GM21737 (cell line): ENCODE measurements around the gene DOK1.

Source experiments
- ATAC-seq: cut with Tn5 transposase; IDR thresholded peaks from one replicate; pipeline ENCODE4 v1.9.1; 2021; ENCODE audit warnings: mild to moderate bottlenecking, moderate library complexity; ENCODE audit not compliant: unreplicated experiment

Gene DOK1

DNA sequence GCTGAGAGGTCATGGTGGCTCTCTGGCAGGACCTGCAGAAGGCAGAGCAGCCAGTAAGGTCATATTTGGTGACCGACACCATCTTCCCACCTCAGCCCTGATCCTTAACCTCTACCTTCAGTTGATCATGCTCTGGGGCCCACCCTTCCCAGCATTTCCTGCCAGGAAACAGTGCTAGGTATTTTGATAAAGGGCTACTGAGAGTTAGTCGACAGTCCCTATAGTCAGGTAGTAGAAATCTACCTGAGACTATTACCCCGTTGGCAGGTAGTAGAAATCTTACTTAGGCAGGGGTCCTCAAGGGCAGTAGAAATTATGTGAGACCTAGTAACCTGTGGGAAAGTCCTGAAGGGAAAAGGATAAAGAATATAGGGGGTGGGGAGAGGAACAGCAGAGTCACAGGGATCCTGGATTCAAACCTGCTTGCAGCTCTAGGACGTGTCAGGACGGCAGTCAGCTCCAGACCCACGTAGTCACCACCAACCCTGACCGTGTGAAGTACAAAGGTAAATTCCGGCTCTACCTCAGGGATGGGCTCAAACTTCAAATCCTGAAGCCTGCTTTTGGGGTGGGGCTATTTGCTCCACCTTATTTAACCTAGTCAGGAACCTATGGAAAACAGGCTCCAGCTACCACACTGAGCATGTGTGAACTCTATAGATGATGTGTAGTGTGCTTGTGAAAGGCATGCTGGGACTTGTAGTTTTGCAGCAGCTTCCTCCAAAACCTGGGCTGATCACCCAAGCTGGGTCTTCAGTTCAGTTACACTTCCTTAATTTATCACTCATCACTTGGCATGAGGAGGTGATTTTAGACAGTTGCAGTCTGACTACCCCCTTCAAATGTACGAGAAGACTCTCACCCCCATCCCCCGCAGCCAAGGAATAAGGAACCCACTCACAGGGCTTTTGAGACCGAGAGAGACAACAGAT, 28.5 kb upstream of the DOK1 start, which contains the start of gene DQX1:
DQX1 (minus strand) TSS at position 515 of the 932 bp plus-strand sequence; CDS start at position 13, 502 bp downstream.
- ATAC-seq: no peak

DNA sequence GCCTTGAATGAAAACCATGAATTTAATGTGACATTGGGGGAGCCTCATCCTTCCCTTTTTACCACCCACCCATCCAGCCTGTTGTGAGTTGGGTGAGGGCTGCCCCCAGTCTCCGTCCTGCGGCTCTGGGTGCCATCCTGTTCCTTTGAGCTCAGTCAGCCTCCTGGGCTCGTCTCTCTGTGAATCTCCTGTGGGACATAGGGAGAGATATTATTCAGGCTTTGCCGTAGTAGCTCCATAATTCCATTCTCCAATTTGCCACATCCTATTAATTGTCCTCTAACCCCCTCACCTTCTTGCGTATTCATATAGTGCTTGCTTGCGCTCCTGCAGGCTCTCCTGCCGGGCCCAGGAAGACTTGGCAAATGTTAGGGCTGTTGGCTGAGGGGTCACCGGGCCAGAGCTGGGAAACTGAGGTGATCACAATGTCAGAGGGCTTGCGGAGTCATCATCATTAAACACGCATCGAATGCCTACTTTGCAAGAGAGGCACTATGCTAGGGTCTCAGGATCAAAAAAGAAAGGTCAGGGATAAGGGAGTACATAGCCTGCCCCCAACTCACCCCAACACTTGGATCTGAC, 27.8 kb upstream of the DOK1 start:
- ATAC-seq: no peak

DNA sequence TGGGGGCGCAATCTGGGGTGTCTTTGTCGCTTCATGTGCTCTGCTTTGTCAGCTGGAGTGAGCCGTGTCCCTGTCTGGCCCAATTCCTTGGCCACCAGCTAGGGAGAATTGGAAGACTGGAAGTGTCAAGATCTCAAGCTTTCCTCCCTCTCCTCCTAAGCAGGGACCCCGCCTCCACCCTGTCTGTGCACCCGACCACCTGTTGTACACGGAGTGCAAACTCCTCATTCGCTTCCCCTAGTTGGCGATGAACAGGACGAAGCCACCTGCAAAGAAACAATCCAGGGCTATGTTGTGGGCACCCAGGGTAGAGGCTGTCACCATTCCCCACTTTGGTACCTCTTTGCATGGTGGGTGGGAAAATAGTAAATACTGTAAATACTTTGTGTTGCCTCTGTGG, 26.8 kb upstream of the DOK1 start:
- no peak for ATAC-seq

DNA sequence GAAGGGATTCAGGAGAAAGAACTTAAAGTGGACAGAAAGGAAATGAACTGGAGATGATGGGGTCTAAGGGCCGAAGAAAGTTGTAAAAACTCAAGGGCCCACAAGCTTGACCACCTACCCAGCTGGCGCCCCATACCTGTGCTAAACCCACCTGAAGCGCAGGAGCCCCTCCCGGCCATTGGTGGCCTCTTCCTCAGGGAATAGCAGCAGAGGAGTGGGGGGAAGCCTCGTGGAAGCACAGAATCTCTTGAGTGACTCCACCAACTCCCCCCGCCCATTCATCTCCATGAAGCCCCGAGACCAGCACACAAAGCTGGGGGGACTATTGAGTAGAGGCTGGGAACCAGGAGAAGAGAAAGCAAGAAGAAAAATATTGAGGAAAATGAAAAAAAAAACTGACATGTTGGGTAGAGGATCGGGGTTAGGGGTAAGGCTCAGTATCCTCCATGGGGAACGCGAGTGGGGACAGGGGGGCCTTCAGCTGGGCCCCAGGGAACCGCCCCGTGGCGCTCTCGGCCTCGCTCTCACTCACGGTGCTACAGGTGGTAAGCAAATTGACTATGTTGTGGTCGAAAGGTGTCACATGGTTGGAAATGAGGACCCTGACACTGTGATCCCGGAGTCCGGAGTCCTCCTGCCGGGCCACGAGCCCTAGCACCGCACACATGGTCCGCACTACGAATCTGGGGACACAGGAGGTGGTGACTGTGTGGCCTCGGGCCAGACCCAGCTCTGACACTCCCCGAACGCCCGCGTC, 25.7 kb upstream of the DOK1 start:
- ATAC-seq: peak; percentile 5

DNA sequence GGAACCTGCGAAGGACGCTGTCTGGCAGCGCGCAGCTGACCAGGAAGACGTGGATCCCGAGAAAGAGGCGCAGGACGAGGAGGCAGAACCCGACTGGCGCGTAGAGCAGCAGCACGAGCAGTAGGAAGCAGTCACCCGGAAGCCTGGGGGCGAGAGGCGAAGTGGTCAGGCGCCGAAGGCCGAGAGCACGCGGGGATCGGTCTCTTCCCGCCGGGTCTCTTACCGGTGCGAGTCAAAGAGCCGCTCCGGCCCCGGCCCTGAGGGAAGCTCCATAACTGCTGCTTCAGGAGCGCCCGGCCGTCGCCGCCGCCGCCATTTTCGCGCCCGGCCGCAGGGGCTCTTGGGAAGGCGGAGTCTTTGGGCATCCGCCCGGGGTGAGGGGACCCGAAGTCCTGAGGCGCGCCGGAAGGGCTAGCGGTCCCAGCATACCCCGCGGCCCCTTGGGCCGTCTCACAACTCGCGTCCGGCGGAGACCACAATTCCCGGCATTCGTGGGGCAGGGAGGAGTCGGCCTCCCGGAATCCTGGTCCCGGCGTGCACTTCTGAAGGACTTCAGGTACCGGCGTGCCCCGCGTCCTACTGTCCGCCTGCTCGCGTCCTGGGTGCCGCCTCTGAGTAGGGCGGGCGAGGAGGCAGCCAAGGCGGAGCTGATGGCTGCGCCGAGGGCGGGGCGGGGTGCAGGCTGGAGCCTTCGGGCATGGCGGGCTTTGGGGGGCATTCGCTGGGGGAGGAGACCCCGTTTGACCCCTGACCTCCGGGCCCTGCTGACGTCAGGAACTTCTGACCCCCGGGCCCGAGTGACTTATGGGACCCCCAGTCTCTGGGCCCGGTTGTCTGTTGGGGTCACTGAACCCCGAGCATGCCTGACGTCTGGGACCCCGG, 24.9 kb upstream of the DOK1 start, which contains the start of the genes AUP1 and HTRA2:
AUP1 (minus strand) TSS at position 350 of the 882 bp plus-strand sequence; CDS start at position 273, 77 bp downstream.
HTRA2 (plus strand) TSS at position 577 of the 882 bp plus-strand sequence; CDS start at position 651, 74 bp downstream.
- ATAC-seq: peak; percentile 76

DNA sequence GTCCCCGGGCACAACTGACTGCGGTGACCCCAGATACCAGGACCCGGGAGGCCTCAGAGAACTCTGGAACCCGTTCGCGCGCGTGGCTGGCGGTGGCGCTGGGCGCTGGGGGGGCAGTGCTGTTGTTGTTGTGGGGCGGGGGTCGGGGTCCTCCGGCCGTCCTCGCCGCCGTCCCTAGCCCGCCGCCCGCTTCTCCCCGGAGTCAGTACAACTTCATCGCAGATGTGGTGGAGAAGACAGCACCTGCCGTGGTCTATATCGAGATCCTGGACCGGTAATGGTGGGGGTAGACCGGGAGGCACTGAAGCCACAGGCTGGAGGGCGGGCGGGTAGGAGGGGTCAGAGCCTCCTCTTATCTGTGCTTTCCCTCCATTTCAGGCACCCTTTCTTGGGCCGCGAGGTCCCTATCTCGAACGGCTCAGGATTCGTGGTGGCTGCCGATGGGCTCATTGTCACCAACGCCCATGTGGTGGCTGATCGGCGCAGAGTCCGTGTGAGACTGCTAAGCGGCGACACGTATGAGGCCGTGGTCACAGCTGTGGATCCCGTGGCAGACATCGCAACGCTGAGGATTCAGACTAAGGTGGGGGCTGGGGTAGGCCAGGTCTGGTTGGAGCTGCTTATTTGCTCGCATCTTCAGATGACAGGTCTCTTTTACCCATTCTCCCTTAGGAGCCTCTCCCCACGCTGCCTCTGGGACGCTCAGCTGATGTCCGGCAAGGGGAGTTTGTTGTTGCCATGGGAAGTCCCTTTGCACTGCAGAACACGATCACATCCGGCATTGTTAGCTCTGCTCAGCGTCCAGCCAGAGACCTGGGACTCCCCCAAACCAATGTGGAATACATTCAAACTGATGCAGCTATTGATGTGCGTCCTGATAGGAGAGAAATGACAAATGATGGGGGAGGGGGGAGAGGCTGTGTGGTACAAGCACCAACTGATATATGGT, 24.0 kb upstream of the DOK1 start:
- peak; percentile 33 for ATAC-seq

DNA sequence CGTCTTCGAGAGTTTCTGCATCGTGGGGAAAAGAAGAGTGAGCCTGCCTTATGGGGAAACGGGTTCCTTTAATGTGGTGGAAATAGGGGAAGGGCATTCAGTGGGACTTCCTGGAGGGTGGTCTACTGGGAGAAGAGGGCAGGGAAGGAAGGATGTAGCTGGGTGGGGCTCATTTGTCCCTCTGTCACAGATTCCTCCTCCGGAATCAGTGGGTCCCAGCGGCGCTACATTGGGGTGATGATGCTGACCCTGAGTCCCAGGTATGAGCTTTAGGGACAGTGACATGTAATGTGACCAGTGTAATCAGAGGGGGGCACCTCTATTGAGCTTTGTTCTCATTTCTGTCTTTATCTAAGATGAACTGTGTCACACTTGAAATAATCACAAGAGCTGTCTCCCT, 22.9 kb upstream of the DOK1 start:
- ATAC-seq: no peak

DNA sequence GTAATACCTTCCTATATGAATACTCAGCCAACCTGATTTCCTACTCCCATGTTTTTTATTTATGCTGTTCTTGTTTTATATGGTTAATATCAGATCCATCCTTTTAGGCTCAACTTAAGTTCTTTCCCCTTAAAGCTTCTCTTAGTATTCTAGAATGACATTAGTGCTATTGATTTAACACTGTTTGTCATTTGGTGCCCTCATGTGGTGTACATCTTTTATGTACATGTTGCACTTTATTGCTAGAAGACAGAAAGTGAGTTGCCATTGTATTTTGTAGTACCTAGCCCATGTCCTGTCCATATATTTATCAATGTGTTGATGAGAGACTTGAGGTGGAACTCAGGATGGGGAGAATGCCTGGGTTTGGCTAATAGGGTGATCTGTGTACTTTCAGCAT, 22.3 kb upstream of the DOK1 start:
- ATAC-seq: no peak

DNA sequence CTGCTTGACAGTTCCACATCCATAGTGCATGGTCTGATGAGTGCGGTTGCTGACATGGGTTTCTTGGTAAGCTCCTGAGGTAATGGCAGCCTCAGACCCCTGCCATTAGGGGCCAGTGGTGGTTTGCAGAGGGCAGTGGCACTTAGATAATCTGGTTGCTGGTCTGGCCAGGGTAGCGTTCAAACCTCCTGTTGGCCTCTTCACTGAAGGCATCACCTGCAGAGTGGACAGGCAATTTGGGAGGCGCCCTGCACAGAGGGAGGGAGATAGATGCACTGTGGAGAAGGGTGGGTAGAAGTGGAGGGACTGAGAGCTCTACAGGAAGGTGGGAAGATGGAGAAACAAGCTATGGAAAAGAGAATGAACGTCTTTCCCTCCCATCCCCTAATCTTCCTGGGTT, 21.1 kb upstream of the DOK1 start:
- ATAC-seq: no peak

DNA sequence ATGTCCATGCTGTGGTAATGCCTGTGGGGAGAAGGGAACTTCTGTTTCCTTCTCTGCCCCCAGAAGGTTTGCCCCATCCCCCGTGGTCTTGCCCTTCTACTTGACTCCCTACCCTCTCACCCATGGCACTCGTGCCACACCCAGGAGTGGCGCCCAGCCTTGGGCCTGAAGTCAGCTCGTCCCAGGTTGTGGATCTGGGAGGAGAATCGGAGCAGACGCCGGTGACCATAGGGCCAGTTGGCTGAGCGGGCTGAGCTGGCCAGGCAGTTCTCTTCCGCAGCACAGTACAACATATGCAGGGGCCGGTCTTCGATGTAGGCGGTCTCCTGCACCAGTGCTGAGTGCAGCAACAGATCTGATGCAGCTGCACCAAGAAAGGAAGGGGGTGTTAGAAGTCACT, 20.1 kb upstream of the DOK1 start:
- no peak for ATAC-seq

DNA sequence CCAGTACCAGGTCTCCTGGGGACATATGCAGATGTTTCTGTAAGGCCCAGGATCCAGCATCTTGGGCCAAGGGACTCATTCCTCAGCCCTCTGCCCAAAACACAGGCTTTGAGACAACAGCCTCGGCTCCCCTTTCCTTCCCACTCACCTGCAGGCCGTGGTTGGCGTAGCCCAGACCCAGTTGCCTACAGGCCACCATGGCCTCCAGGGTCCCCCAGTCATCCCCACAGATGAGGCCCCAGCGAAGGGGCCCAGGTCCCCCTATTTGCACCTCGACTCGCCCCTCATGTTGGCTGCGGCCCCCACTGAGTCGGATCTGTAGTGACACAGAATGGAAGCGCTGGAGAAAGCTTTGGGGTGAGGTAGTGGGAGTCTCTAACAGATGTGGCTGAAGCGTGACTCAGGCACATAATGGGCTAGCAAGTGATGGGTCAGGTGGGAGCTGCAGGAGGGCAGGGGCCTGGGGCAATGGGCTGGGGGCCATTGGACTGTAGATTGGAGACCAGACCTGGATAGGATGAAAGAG, 19.0 kb upstream of the DOK1 start:
- no peak for ATAC-seq

DNA sequence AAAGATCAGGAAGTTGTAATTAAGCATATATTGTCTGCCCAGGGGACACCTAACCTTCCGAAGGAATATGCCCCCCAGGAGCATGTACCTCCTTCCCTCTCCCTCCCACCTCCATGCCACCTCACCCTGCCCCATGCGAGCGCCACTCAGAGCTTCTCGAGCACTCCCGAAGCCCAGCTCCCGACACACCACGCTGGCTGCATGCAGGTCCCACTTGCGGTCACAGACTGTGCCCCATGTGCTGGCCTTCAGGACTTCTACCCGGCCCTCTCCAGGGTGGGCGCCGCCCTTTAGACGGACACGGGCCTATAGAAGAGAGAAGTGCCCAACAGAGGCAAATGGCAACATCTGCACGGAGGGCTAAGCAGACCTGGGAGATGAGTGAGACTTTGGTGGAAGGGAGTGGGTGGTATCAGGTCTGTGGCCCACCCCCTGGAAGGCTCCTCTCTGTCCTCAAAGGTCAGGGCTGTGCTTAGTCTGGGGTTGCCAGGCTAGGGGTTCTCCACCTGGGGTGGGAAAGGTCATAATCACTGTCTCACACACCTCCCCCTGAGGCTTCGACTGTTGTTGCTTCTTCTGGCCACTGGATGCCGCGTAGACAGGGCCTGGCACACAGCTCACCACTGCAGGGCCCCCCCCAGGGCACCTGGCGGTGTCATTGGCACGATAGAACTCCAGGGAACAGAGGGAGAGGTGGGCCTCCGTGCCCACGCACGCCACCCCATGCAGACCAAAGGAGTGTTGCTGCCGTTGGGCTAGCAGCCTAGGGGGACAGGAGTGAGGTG, 18.2 kb upstream of the DOK1 start:
- ATAC-seq: no peak

DNA sequence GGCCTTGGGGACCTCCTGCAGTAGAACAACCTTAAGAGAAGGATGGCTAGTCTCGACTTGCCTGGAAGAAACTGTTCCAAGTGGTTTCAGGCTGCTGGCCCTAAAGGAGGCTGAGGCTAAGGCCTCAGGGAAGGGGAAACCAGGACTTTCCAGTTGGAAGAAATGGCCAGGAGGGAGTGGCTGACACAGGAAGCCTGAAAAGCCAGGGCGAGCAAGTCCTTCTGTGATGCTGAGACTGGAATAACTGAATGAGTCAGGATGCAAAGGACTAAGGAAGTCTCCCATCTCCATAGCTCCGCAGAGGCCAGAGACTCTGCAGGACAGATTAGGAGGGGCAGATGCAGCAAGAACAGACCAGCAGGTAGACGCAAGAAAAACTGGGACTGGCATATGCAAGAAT, 17.4 kb upstream of the DOK1 start:
- no peak for ATAC-seq

DNA sequence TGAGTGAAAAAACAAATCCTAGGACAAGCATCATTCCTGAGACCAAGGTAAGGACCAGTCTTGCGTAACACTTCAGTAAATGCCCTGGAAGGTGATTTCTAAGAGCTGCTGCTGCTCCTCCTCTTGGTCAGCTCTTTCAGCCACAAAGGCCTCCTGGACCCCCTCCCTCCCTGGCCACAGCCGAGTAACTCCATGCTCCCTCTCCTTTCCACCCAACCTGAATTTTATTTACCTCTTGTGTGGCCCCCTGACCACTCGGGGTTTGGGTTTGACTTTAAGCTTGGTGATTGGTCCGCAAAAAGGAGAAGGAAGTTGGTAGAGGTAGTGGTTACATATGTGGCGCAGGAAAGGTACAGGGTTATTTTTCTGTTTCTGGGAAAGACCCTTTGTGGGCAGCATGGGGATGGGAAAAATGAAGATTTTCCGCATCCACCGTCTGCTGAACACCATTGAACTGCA, 15.6 kb upstream of the DOK1 start:
- no peak for ATAC-seq

DNA sequence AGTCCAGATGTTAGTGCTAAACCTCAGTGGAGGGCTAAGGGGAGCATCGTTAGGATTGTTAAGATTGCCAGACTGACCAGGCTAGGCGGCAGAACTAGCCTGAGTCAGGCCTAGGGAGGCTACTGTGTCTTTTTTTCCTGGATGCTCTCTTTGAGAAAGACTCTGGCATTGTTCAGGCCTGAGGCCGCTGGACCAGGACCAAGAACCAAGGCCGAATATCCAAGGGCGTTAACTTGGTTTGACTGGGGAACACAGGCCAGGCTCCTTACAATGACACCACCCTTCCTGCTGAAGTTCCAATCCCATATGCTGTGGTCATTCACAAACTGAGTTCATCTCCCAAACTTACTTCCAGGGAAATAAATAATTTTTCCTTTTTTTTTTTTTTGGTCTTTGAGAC, 14.2 kb upstream of the DOK1 start:
- no peak for ATAC-seq

DNA sequence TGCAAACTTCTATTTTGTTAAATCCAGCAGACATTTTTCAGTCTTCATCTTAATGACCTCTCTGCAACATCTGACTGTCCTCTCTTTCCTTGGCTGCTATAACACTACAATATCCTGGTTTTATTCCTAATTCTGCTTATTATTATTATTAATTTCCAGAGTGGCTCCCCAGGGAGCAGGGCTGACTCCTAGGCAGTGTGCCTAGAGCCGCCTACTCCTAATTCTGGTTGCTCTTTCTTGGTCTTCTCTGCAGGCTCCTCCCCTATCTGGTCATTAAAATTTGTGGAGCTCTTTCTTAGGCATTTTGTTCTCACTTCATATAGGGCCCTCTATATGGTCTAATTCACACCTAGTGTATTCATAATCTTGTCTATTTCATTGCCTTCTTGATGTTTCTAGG, 11.5 kb upstream of the DOK1 start:
- no peak for ATAC-seq

DNA sequence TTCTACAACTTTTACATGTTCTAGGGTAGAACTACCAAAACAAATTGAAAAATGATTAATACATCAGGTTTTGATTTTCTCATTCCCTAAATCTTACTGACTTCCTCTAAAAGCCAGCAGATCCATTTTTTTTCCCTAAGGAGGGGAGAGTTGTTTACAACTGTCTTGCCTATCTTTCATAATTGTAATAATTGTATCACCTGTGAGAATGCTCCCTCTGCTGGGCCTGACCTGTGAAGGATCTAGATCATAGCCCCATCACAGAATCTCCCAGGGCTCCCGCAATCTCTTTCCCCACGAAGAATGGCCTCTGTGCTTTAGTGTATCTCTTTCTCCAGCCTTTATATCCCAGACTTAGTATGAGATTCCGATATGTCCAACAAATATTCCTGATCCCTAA, 9.9 kb upstream of the DOK1 start:
- ATAC-seq: no peak

DNA sequence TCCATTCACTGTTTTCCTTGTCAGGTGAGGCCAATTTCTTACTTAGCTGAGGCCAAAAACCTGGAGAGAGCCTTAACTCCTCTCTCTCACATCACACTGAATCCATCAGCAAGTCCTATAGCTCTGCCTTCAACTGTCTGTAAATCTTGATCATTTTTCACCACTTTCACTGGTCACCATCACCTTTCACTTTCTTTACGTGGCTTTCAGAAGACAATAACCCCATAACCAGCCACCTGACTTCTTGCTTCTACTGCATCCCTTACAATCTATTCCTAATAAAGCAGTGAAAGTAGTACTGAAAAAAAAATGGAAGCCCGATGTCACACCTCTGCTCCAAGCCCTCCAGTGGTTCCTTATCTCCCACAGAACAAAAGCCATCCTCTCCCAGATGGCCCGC, 8.5 kb upstream of the DOK1 start:
- ATAC-seq: no peak
